Ishikawa (cell line): ENCODE measurements around the gene SMIM15.

Experiments
- CEBPB ChIP-seq: IDR thresholded peaks from 2 replicates; pipeline ENCODE4 v1.6.1; 2012
- CREB1 ChIP-seq: IDR thresholded peaks from 2 replicates; pipeline ENCODE4 v1.6.1; 2012; ENCODE audit warnings: low read depth
- EGR1 ChIP-seq: IDR thresholded peaks from 2 replicates; pipeline ENCODE4 v1.6.1; 2012
- EP300 ChIP-seq: IDR thresholded peaks from 2 replicates; pipeline ENCODE4 v1.6.1; 2012; ENCODE audit warnings: borderline replicate concordance
- FOXM1 ChIP-seq: IDR thresholded peaks from 2 replicates; pipeline ENCODE4 v1.6.1; 2012; ENCODE audit warnings: low read depth, borderline replicate concordance
- NFIC ChIP-seq: IDR thresholded peaks from 2 replicates; pipeline ENCODE4 v1.6.1; 2012
- RAD21 ChIP-seq: IDR thresholded peaks from 2 replicates; pipeline ENCODE4 v1.6.1; 2012; ENCODE audit warnings: low read depth
- TAF1 ChIP-seq: IDR thresholded peaks from 2 replicates; pipeline ENCODE4 v1.6.1; 2012; ENCODE audit warnings: low read depth, mild to moderate bottlenecking
- TCF12 ChIP-seq: IDR thresholded peaks from 2 replicates; pipeline ENCODE4 v1.6.1; 2012; ENCODE audit warnings: low read depth
- TEAD4 ChIP-seq: IDR thresholded peaks from 2 replicates; pipeline ENCODE4 v1.6.1; 2012
- YY1 ChIP-seq: IDR thresholded peaks from 2 replicates; pipeline ENCODE4 v1.6.1; 2012; ENCODE audit warnings: low read depth
- ZBTB7A ChIP-seq: IDR thresholded peaks from 2 replicates; pipeline ENCODE4 v1.6.1; 2012; ENCODE audit warnings: low read depth
- TF ChIP-seq, protein P1 (sequence below): IDR thresholded peaks from 2 replicates; pipeline ENCODE4 v1.6.1; 2012; ENCODE audit warnings: low read depth, mild to moderate bottlenecking
- TF ChIP-seq, protein P2 (sequence below): IDR thresholded peaks from 2 replicates; pipeline ENCODE4 v1.6.1; 2012
- TF ChIP-seq, protein P3 (sequence below): IDR thresholded peaks from 2 replicates; pipeline ENCODE4 v1.6.1; 2012

Gene SMIM15

DNA sequence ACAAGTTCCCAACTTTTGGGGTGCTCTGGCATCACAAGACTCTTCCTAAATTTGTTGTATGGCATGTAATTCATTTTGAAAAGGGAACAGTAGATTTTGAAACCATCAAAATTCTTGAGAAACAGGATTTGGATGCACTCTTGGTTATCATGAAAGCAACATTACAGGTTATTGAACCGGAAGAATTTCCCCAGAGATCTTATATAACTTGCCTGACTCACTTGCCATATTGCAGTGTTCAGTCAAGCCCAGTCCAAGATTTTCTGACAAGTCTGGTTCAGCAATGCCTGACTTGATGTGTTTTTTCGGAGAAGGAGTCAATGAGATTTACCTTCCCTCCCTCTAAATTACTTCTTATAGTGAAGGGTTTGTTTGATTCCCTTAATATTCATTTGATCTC, 32.0 kb downstream of the SMIM15 start:
- TF ChIP-seq CREB1 = no peak
- TF ChIP-seq, protein P1, sequence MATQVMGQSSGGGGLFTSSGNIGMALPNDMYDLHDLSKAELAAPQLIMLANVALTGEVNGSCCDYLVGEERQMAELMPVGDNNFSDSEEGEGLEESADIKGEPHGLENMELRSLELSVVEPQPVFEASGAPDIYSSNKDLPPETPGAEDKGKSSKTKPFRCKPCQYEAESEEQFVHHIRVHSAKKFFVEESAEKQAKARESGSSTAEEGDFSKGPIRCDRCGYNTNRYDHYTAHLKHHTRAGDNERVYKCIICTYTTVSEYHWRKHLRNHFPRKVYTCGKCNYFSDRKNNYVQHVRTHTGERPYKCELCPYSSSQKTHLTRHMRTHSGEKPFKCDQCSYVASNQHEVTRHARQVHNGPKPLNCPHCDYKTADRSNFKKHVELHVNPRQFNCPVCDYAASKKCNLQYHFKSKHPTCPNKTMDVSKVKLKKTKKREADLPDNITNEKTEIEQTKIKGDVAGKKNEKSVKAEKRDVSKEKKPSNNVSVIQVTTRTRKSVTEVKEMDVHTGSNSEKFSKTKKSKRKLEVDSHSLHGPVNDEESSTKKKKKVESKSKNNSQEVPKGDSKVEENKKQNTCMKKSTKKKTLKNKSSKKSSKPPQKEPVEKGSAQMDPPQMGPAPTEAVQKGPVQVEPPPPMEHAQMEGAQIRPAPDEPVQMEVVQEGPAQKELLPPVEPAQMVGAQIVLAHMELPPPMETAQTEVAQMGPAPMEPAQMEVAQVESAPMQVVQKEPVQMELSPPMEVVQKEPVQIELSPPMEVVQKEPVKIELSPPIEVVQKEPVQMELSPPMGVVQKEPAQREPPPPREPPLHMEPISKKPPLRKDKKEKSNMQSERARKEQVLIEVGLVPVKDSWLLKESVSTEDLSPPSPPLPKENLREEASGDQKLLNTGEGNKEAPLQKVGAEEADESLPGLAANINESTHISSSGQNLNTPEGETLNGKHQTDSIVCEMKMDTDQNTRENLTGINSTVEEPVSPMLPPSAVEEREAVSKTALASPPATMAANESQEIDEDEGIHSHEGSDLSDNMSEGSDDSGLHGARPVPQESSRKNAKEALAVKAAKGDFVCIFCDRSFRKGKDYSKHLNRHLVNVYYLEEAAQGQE = no peak
- TF ChIP-seq TCF12 = no peak
- no peak for TF ChIP-seq FOXM1
- TF ChIP-seq TEAD4 = no peak

DNA sequence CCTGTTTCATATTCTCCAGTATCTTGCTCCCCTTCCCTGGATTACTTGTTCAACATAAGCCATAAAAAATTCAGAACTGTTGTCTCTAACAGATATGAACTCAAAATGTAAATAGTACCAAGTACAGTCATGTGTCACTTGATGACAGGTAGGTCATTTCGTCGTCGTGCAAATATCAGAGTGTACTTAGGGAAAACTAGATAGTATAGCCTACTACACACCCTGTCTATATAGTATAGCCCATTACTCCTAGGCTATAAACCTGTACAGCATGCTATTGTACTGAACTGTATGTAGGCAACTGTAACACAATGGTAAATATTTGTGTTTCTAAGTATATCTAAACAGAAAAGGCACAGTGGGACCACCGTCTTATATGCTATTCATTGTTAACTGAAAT, 39.1 kb downstream of the SMIM15 start:
- TF ChIP-seq FOXM1 (no peak), TEAD4 (no peak), CREB1 (no peak), NFIC (no peak), RAD21 (no peak), EGR1 (no peak), TAF1 (no peak)
- TF ChIP-seq, protein P2, sequence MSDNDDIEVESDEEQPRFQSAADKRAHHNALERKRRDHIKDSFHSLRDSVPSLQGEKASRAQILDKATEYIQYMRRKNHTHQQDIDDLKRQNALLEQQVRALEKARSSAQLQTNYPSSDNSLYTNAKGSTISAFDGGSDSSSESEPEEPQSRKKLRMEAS = no peak
- TF ChIP-seq, protein P3, sequence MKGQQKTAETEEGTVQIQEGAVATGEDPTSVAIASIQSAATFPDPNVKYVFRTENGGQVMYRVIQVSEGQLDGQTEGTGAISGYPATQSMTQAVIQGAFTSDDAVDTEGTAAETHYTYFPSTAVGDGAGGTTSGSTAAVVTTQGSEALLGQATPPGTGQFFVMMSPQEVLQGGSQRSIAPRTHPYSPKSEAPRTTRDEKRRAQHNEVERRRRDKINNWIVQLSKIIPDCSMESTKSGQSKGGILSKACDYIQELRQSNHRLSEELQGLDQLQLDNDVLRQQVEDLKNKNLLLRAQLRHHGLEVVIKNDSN = no peak

DNA sequence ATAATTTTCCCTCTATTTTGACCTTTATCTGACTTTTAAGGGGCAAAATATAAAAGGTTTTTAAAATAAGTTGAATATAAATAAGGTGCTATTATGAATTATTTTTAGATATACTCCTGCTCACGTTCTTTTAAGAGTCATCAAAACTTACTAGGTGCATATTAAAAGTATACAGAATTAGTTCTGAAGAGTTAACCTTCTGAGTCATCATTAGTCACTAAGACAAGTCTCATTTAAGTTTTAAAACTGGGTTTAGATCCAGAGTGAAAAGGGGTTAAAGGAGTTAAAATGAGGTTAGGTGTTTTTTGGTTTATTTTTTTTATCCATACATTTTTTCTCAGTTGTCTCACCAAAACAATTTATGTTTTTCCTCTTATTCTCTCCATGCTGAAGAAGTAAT, 41.7 kb downstream of the SMIM15 start:
- TF ChIP-seq EP300 (no peak), CEBPB (no peak), YY1 (no peak), RAD21 (no peak), EGR1 (no peak), CREB1 (no peak), TCF12 (no peak), TAF1 (no peak), NFIC (no peak), ZBTB7A (no peak), FOXM1 (no peak)
- TF ChIP-seq, protein P3 = no peak
- TF ChIP-seq, protein P1 = no peak

DNA sequence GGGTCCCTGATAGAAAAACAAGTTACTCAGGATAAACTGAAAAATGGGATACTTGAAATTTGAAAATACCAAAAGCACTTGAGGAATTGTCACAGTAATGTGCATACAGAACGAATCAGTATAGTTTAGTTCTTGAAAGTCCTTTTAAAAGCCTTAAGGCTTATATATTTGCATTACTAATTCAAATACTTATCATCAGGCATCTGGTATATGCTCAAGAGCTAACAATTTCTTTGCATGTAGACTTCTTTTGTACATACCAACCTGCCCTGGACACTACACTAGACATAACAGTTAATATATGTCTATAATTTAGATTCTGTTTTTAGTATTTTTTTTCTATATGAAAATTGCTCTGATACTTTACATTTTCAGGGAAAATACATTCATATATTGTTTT, 43.2 kb downstream of the SMIM15 start:
- TF ChIP-seq FOXM1 (no peak), NFIC (no peak), RAD21 (no peak), CREB1 (no peak), TAF1 (no peak), EP300 (no peak), TEAD4 (no peak), EGR1 (no peak), YY1 (no peak)
- TF ChIP-seq, protein P2 = no peak
- TF ChIP-seq, protein P3 = no peak

DNA sequence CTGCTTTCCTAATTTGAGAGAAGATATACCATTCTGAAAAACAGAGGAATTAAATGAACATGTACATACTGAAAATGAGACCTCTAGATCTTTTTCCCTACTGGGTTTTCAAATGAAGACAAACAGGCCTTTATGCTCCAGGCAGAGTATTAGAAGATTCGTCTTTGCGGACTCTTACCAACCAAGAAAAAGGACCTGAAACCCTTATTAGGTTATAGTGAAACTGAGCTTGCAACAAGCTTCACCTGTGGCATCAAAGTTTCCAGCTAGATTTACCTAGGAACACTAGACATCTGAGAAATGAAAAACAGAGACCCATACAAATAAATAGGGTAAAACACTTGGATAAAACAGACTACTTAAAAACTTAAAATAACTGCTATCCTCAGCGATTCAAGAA, 46.3 kb downstream of the SMIM15 start:
- TF ChIP-seq ZBTB7A = no peak
- TF ChIP-seq, protein P2 = no peak
- no peak for TF ChIP-seq CEBPB
- TF ChIP-seq, protein P1 = no peak
- TF ChIP-seq EGR1 = no peak
- no peak for TF ChIP-seq YY1
- no peak for TF ChIP-seq NFIC
- TF ChIP-seq FOXM1 = no peak
- TF ChIP-seq TEAD4 = no peak
- no peak for TF ChIP-seq TAF1
- no peak for TF ChIP-seq CREB1
- TF ChIP-seq TCF12 = no peak
- no peak for TF ChIP-seq RAD21
- TF ChIP-seq EP300 = no peak
- TF ChIP-seq, protein P3 = no peak
